HepG2 (cell line): ENCODE measurements around the gene PRMT7. TPM values are rescaled to one million over a fixed set of nuclear protein-coding genes. Genes with fewer than 3 reads are reported as not detected.

Experiments used
- CREB1 ChIP-seq, 2 experiments: fragments of 450-650 bp in 1 of 2; IDR thresholded peaks; 2 replicates each; pipeline ENCODE4 v1.6.1; 2016 to 2017; ENCODE audit warnings: control low read depth in 1 of 2, mild to moderate bottlenecking in 1 of 2, missing compliant biosample characterization in 1 of 2, missing genetic modification characterization in 1 of 2
- ETV6 ChIP-seq: sonication (generic); formaldehyde crosslinking; conservative IDR thresholded peaks from 2 replicates; pipeline ENCODE4 v1.4.0; 2020; ENCODE audit warnings: missing genetic modification reagents
- IKZF4 ChIP-seq: sonication (generic); formaldehyde crosslinking; IDR thresholded peaks from 2 replicates; pipeline ENCODE4 v1.5.1; 2020; ENCODE audit warnings: borderline replicate concordance, mild to moderate bottlenecking, low read depth, missing genetic modification reagents; ENCODE audit errors: not compliant biosample characterization
- KDM2A ChIP-seq: sonication (generic); formaldehyde crosslinking; IDR thresholded peaks from 2 replicates; pipeline ENCODE4 v1.4.0; 2020; ENCODE audit warnings: low read depth, missing genetic modification reagents, borderline replicate concordance
- MIER3 ChIP-seq: IDR thresholded peaks from 2 replicates; pipeline ENCODE4 v1.6.1; 2016; ENCODE audit warnings: missing compliant biosample characterization, borderline replicate concordance
- SMAD3 ChIP-seq: sonication (generic); formaldehyde crosslinking; IDR thresholded peaks from 2 replicates; pipeline ENCODE4 v1.4.0; 2020; ENCODE audit warnings: missing genetic modification reagents
- YEATS4 ChIP-seq: sonication (generic); formaldehyde crosslinking; IDR thresholded peaks from 2 replicates; pipeline ENCODE4 v1.4.0; 2020; ENCODE audit warnings: missing genetic modification reagents, borderline replicate concordance
- ZNF180 ChIP-seq: sonication (generic); formaldehyde crosslinking; IDR thresholded peaks from 2 replicates; pipeline ENCODE4 v1.4.0; 2020; ENCODE audit warnings: low read depth, missing genetic modification reagents, borderline replicate concordance
- ZNF34 ChIP-seq: sonication (generic); formaldehyde crosslinking; IDR thresholded peaks from 2 replicates; pipeline ENCODE4 v1.4.0; 2020; ENCODE audit warnings: mild to moderate bottlenecking, missing genetic modification reagents, borderline replicate concordance
- polyA plus RNA-seq, 8 experiments: library from polyadenylated mRNA; depleted of rRNA in 3 of 8; stranded (reverse) in 7 of 8; unstranded in 1 of 8; fragments of >200 nt; fragmentation: Illumina TruSeq in 4 of 8; extraction: Trizol in 4 of 8; gene quantifications; 2 replicates each; pipeline versions ENCODE4 v1.2.1 to v1.2.3, GENCODE V29; 2011 to 2016; ENCODE audit warnings: low read depth in 4 of 8, missing spikeins in 1 of 8, mixed read lengths in 1 of 8; ENCODE audit not compliant: insufficient read depth in 1 of 8
- total RNA-seq, 5 experiments: library from RNA; depleted of rRNA; stranded (reverse); fragments of >200 nt; fragmentation: Illumina TruSeq; extraction: Trizol; gene quantifications; 2 replicates each; pipeline ENCODE4 v1.2.3, GENCODE V29; 2016; ENCODE audit warnings: low read depth in 1 of 5
- TF ChIP-seq, protein P1 (sequence below): sonication (generic); formaldehyde crosslinking; IDR thresholded peaks from 2 replicates; pipeline ENCODE4 v1.4.0; 2020; ENCODE audit warnings: missing genetic modification reagents, mild to moderate bottlenecking, borderline replicate concordance
- TF ChIP-seq, protein P2 (sequence below): sonication (generic); formaldehyde crosslinking; IDR thresholded peaks from 2 replicates; pipeline ENCODE4 v1.4.0; 2020; ENCODE audit warnings: missing genetic modification reagents, borderline replicate concordance
- TF ChIP-seq, protein P3 (sequence below): sonication (generic); formaldehyde crosslinking; IDR thresholded peaks from 2 replicates; pipeline ENCODE4 v1.5.0; 2020; ENCODE audit warnings: missing genetic modification reagents, mild to moderate bottlenecking, borderline replicate concordance
- TF ChIP-seq, protein P4 (sequence below): sonication (generic); formaldehyde crosslinking; IDR thresholded peaks from 2 replicates; pipeline ENCODE4 v1.9.0; 2022; ENCODE audit warnings: missing genetic modification reagents, mild to moderate bottlenecking, borderline replicate concordance
- TF ChIP-seq, protein P5 (sequence below): IDR thresholded peaks from 2 replicates; pipeline ENCODE4 v1.6.1; 2018; ENCODE audit warnings: missing genetic modification reagents
- TF ChIP-seq, protein P6 (sequence below): sonication (generic); formaldehyde crosslinking; IDR thresholded peaks from 2 replicates; pipeline ENCODE4 v1.4.0; 2020; ENCODE audit warnings: missing genetic modification reagents

PRMT7 gene
- total and polyA plus RNA-seq, 2 of the 13 experiments (the other 11 are each of a cell fraction or from before 2014, with no cell fraction given), result 47.5 to 55.0 TPM

DNA sequence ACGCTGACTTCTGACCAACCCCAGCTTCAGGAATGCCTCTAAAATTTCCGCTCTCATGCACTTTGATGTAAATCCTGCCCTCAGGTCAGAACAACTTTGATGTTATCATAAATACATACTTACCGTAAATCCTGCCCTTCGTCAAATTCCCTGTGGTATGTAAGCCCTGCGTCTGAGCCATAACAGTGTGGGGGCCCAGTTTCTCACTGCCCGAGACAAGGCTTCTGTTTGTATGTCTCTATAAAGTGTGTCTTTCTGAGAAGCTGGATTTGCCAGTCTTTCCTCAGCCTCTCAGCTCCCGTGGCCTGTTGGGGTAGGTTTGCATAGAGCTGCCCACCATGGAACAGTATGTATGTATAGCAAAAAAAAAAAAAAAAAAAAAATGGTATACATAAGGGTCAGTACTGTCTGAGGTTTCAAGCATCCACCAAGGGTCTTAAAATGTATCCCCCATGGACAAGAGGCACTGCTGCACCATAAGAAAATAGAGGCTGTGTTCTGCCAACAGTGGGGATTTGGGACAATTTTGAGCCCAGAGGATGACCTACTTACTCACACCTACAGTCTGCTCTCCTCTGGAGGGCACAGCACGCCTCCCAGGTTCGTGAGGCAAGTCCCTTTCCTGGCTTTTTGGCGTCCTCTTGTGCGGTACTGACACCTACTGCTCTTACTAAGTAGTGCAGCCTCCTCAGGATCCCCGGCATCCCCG is 17.5 kb downstream of the PRMT7 start (continued):
- TF ChIP-seq, protein P1, sequence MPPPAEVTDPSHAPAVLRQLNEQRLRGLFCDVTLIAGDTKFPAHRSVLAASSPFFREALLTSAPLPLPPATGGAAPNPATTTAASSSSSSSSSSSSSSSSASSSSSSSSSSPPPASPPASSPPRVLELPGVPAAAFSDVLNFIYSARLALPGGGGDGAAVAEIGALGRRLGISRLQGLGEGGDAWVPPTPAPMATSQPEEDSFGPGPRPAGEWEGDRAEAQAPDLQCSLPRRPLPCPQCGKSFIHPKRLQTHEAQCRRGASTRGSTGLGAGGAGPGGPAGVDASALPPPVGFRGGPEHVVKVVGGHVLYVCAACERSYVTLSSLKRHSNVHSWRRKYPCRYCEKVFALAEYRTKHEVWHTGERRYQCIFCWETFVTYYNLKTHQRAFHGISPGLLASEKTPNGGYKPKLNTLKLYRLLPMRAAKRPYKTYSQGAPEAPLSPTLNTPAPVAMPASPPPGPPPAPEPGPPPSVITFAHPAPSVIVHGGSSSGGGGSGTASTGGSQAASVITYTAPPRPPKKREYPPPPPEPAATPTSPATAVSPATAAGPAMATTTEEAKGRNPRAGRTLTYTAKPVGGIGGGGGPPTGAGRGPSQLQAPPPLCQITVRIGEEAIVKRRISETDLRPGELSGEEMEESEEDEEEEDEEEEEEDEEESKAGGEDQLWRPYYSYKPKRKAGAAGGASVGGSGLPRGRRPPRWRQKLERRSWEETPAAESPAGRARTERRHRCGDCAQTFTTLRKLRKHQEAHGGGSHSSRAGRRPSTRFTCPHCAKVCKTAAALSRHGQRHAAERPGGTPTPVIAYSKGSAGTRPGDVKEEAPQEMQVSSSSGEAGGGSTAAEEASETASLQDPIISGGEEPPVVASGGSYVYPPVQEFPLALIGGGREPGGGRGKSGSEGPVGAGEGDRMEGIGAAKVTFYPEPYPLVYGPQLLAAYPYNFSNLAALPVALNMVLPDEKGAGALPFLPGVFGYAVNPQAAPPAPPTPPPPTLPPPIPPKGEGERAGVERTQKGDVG (CRISPR knock-in tag), result no peak
- no peak for TF ChIP-seq ETV6
- TF ChIP-seq SMAD3, result 0 out of 2 replicates have a peak, but pooled peaks have one; percentile 17
- TF ChIP-seq, protein P2, sequence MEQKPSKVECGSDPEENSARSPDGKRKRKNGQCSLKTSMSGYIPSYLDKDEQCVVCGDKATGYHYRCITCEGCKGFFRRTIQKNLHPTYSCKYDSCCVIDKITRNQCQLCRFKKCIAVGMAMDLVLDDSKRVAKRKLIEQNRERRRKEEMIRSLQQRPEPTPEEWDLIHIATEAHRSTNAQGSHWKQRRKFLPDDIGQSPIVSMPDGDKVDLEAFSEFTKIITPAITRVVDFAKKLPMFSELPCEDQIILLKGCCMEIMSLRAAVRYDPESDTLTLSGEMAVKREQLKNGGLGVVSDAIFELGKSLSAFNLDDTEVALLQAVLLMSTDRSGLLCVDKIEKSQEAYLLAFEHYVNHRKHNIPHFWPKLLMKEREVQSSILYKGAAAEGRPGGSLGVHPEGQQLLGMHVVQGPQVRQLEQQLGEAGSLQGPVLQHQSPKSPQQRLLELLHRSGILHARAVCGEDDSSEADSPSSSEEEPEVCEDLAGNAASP (CRISPR knock-in tag), result peak; percentile 79; the same call in 1 of the 2 replicates
- TF ChIP-seq IKZF4 (CRISPR knock-in tag), result no peak
- 0 out of 2 replicates have a peak, but pooled peaks have one; percentile 77 for TF ChIP-seq ZNF34
- TF ChIP-seq, protein P3, sequence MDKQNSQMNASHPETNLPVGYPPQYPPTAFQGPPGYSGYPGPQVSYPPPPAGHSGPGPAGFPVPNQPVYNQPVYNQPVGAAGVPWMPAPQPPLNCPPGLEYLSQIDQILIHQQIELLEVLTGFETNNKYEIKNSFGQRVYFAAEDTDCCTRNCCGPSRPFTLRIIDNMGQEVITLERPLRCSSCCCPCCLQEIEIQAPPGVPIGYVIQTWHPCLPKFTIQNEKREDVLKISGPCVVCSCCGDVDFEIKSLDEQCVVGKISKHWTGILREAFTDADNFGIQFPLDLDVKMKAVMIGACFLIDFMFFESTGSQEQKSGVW (CRISPR knock-in tag), result no peak
- no peak for TF ChIP-seq CREB1 (IDR thresholded peaks at IDR 0.05)
- no peak for TF ChIP-seq CREB1 (CRISPR knock-in tag; IDR thresholded peaks at IDR 0.05)
- TF ChIP-seq KDM2A (CRISPR knock-in tag), result peak; percentile 74; the same call in 1 of the 2 replicates
- TF ChIP-seq, protein P4, sequence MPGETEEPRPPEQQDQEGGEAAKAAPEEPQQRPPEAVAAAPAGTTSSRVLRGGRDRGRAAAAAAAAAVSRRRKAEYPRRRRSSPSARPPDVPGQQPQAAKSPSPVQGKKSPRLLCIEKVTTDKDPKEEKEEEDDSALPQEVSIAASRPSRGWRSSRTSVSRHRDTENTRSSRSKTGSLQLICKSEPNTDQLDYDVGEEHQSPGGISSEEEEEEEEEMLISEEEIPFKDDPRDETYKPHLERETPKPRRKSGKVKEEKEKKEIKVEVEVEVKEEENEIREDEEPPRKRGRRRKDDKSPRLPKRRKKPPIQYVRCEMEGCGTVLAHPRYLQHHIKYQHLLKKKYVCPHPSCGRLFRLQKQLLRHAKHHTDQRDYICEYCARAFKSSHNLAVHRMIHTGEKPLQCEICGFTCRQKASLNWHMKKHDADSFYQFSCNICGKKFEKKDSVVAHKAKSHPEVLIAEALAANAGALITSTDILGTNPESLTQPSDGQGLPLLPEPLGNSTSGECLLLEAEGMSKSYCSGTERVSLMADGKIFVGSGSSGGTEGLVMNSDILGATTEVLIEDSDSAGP (CRISPR knock-in tag), result peak; percentile 42; the same call in 1 of the 2 replicates
- TF ChIP-seq ZNF180 (CRISPR knock-in tag), result no peak
- TF ChIP-seq, protein P5, sequence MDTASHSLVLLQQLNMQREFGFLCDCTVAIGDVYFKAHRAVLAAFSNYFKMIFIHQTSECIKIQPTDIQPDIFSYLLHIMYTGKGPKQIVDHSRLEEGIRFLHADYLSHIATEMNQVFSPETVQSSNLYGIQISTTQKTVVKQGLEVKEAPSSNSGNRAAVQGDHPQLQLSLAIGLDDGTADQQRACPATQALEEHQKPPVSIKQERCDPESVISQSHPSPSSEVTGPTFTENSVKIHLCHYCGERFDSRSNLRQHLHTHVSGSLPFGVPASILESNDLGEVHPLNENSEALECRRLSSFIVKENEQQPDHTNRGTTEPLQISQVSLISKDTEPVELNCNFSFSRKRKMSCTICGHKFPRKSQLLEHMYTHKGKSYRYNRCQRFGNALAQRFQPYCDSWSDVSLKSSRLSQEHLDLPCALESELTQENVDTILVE (CRISPR knock-in tag), result no peak
- TF ChIP-seq MIER3 (CRISPR knock-in tag), result 0 out of 2 replicates have a peak, but pooled peaks have one; percentile 19
- TF ChIP-seq YEATS4, result no peak
- TF ChIP-seq, protein P6, sequence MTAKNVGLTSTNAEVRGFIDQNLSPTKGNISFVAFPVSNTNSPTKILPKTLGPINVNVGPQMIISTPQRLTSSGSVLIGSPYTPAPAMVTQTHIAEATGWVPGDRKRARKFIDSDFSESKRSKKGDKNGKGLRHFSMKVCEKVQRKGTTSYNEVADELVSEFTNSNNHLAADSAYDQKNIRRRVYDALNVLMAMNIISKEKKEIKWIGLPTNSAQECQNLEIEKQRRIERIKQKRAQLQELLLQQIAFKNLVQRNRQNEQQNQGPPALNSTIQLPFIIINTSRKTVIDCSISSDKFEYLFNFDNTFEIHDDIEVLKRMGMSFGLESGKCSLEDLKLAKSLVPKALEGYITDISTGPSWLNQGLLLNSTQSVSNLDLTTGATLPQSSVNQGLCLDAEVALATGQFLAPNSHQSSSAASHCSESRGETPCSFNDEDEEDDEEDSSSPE (CRISPR knock-in tag), result no peak
